Measurements from ENCODE around the gene KRT8.
"Not testable (repeated sequence)": the region's sequence is repeated elsewhere in the genome, so short reads cannot be mapped to it uniquely, and the experiment has no call there.

Gene KRT8

DNA sequence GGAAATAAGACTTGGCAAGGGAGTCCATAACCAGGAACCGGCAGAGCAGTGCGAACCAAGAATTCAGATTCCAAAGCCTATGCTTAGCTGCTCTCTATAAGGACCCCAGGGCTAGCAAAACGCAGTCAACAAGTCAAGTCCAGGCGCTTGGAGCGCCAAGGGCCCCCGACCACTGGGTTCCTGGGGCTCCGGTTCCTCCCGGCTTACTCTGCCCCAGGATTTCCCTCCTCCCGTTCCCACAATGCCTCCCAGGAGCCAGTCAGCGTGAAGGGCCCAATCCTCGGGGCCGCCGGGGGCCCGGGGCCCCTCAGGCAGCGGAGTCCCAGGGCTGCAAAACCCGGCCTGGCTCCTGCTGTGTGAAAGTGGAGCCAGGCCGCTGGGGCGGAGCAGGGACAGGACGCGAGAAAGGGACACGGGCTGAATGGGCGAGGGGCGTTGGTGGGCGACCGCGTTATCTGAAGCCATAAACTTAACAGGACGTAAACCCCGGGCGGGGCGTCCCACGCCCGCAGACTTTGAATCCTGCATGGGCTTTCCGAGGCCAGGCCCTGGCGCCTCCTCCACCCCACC is 1.5 kb downstream of the KRT8 start:
- peak in 39 of 56 donors; percentile 2 to 62 (median 22) for DNase-seq

DNA sequence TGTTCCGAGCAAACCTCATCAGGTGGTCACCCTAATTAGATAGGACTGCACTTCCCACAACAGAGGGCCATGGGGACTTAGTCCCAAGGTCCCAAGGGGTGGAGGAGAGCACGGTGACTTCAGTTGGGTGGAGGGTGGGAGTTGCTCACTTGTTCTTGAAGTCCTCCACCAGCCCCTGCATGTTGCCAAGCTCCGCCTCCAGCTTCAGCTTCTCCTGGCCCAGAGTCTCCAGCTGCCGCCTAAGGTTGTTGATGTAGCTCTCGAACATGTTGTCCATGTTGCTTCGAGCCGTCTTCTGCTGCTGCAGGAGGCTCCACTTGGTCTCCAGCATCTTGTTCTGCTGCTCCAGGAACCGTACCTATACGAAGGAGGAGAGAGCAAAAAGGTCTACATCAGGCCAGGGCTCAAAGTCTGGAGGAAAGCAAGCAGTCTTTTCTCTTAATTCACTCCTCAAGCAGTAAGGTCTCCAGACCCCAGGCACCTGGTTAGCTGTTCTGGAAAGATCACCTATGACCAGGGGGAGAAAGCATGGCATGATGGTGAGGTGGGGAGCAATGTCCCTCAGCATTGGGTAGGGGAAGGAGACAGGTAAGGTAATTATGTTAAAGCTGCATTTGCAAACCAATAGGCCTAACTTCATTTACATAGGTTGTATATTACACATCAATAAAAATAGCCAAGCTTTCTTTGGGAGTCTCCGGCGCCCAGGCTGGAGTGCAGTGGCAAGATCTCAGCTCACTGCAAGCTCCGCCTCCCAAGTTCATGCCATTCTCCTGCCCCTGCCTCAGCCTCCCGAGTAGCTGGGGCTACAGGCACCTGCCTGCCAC is 2.9 kb downstream of the KRT8 start:
- DNase-seq = no peak

DNA sequence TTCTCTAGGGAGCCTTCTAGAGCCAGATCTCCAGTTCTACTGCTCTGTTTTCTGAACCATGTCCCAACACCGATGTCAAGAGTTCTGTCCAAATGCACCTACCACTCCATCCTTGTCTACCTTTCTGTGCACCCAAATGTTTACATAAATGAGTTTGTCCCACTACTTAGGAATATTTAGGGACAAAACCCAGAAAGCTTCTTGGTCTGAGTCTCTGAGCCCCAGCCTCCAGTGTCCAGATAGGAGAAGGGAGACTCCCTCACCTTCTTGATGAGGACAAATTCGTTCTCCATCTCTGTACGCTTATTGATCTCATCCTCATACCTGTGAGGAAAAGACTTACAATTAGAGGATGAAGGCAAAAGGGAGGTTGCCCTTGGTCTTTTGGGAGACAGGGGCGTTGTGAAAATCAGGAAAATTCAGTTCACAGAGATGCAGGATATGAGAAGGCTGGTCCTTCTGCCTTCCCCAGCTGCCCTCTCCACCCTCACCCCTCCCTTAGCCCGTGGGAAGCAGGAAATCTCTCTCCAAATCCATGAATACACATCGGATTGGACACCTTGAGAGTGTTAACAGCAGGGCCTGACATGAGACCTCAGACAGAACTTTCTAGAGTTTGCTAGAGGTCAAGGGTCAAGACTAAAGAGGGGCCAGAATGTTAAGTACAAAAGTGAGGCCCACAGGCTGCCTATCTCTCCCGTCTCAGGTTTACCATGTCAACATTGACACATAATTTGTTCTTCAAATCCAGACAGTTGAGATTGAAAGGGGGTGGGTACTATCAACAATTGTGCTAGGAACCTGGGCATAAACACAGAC is 3.8 kb downstream of the KRT8 start:
- DNase-seq = no peak

DNA sequence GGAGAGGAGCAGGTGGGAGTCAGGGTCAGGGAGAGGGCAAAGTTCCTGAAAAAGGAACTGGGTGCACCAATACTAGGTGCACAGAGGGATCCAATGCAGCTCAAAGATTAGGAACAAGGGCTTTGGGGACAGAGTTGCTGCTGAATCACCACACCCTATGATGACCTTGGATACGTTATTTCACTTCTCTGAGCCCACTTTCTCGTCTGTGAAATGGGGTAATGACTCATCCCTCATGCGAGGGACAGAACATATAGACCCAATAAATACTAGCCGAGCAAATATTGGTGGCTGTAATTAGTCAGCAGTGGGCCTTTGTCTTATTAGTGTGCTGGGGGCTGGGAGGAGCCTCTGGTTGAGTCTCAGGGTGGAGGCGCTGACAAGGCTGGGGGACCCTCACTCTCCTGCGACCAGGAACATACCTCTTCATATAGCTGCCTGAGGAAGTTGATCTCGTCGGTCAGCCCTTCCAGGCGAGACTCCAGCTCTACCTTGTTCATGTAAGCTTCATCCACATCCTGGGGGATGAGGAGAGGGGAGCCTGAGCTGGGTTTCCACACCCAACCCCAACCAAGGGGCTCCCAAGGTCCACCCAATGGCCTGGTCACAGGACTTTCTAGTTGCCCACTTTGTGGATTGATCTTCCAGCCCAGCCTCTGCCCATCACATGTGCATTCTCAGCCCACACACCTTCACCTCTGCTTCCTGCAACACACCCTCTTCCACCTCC is 4.5 kb downstream of the KRT8 start:
- DNase-seq = no peak

DNA sequence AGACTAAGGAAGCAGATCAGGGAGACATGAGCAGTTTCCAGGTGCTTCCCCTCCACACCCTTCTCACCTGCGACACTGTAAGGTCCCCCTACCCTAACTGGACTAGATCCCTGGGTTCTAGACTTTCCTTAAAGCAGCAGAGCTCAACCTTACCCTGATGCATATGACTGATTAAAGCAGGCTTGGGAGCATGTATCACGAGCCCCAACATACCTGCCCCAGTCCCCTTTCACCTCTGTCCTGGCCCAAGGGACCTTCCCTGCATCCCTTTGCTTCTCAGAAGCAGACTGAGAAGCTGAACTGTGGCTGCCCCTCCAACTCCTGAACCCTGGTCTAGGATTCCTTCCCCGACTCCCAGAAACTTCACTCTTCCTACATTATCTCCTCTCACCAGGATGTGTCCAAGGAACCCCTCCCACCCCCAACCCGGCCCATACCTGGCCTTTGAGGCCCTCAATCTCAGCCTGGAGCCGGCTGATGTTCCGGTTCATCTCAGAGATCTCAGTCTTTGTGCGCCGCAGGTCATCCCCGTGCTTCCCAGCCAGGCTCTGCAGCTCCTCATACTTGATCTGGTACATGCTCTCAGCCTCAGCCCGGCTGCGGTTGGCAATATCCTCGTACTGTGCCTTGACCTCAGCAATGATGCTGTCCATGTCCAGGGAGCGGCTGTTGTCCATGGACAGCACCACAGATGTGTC is 5.4 kb downstream of the KRT8 start:
- DNase-seq = no peak

DNA sequence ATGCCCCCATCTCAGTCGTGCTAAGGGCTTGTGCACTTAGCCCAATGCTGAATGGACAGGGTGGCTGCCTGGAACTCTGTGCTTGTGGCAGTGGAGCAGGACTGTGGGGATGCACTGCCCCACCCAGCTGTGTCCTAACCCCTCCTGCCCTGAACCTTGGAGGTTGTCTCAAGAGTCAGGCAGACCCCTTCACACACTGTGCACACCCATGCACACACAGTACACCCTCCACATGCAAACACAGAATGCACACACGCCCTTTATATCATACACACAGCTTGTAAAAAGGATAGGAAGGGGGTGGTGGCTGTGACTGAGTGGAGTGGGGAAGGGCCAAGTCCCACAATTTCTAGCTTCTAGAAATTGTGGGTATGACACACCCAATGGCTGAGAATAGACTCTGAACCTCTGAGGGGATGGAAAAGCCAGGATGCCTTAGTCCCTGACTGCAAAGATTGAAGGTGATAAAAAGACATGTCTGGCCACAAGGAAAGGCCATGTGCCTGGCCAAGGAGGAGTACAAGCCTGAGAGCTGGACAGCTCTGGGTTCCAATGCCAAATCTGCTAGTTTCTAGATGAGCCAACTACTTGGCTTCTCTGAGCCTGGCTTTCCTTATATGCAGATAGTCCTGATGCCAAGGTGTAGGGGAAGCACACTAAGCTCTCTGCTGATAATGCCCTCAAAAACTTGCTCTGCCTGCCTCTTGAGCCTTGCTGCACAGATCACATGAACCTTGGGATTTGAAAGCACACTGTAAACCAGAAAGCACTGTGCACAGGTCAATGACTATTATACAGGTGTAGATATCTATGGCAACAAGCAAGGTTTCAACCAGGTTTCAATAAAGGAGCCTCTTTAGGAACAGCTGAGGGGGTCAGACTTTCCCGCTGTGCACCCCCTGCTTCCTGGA is 8.4 kb downstream of the KRT8 start:
- no peak for DNase-seq

DNA sequence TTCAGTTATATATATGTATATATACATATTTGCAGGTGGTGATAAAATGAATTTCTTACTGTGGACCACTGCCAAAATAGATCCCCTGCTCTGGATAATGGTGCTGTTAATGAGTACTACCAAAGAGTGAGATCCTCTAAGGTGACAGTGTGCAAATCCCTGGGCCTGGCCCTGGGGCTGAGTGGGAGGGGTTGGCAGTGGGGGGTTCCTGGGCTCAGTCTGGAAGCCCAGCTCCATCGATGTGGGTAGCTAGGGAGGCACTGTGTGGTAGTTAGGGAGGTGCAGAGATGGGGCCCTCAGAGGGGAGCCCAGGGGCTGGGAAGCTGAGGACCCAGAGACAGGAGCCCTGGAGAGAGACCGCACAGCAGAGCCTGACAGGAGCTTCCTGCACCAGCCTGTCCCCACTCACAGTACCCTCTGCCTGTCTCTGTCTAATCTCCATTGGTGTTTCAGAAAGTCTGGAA is 9.1 kb downstream of the KRT8 start:
- no peak for DNase-seq

DNA sequence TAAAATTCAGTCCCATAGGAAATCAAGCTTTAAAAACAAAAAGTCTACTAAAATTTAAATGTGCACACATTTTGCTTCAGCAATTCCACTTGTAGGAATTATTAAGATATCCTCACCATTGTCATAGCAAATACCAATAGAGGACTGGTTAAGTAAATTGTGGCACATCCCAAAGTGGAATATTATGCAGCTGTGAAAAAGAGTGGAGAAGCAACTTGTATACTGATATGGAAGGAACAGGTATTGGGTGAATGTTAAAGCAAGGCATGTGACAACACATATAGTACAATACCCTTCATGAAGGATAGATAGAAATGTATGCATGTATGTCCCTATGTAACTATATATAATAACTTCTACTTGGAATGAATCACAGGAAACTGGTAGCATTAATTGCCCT is 11.9 kb downstream of the KRT8 start:
- DNase-seq = no peak

DNA sequence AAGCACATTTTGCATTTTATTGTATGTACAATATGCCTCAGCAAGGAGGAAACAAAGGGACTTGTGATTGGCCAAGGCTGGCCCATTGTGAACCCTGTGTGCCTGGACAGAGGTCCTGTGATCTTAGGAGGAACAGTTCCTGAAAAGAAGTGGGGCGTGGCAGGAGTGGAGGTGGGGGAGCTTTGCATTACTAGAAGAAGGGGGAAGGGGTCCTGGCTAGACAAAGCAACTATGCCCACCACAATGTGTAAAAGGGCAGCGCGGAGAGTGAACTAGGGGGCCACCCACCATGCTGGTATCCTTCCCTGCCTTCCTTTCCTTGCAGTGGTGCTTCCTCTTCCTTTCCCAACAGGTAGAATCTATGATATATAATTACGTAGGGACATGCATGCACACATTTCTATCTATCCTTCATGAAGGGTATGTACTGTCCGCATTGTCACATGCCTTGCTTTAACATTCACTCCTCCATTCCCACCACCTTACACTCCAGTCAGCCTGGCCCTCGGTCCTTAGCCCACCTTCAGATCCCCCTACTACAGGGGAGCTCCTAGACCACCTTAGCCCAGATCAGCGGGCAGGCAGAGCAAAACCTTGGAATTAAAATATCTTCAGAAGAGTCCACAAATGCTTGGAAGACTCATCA is 12.5 kb downstream of the KRT8 start:
- no peak for DNase-seq

DNA sequence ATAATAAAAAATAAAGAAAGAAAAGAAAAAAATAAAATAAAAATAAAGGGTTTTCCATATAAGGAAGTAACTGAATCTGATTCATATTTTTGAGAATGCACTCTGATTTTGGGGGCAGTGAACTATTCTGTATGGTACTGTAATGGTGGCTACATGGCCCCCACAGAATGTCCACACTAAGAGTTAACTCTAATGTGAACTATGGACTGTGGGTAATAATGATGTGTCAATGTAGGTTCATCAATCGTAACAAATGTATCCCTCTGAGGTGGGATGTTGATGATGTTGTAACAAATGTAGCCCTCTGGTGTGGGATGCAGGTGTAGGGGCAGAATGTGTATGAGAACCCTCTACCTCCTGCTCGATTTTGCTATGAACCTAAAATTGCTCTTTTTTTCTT is 13.8 kb downstream of the KRT8 start:
- DNase-seq = no peak

DNA sequence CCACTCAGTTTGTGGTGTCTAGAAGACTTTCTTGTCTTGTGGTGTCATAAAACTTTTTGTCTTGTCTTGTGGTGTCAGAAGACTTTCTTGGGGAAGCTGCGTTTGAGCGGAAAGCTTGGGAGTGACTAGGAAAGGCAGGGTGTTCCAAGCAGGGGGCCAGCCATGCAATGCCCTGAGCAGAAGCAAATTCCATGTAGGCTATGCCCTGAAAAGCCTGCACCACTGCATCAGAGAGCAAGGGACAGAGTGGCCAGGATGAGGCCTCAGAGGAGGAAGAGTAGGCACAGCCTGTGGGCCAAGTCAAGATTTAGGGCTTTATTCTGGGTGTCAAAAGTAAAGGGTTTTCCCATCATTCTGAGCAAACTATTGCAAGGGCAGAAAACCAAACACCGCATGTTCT is 14.5 kb downstream of the KRT8 start:
- no peak for DNase-seq

DNA sequence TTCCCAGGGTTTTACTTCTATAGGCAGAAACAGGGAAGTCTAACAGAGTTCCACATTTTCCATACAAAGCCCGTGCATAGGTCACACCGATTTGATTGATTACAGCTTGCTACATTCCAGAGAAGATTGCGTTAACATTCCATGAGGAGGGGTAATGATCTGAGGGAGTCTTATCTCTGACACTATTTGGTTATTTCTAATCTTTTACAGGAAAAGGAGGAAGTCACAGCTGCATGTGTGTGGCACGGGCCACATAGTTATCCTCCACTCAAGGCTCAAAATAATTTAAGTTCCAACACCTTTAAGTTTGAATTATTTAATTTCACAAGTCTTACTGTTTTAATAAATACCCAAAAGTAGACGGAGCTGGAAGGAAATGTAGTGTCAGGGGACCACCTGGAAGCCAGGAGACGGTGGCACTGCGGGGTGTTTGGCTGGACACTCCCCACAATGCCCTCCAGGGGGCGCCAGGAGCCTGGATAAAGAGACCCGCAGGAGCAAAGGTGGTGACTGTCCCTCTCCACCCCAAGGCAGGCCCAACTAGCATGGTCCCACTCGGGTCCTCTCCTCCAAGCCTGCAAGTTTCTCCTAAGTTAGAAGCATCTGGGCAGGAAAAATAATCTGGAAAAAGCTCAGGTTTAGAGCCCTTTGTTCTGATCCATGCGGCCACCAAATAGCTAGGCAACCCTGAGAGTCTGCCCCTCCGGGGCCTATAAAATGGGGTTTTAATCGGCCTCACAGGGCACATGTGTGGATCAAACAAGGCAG is 20.2 kb downstream of the KRT8 start:
- DNase-seq = peak in 34 of 56 donors; percentile 11 to 76 (median 35)

DNA sequence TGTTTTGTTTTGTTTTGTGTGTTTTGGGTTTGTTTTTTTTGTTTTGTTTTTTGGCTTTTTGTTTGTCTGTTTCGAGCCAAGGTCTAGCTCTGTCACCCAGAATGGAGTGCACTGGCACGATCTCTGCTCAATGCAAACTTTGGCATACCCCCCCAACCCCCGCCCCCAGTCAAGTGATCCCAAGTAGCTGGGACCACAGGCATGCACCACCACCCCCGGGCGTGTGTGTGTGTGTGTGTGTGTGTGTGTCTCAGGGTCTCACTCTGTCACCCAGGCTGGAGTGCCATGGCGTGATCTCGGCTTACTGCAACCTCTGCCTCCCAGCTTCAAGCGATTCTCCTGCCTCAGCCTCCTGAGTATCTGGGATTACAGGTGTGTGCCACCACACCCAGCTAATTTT is 24.4 kb downstream of the KRT8 start:
- DNase-seq = not testable (repeated sequence)

DNA sequence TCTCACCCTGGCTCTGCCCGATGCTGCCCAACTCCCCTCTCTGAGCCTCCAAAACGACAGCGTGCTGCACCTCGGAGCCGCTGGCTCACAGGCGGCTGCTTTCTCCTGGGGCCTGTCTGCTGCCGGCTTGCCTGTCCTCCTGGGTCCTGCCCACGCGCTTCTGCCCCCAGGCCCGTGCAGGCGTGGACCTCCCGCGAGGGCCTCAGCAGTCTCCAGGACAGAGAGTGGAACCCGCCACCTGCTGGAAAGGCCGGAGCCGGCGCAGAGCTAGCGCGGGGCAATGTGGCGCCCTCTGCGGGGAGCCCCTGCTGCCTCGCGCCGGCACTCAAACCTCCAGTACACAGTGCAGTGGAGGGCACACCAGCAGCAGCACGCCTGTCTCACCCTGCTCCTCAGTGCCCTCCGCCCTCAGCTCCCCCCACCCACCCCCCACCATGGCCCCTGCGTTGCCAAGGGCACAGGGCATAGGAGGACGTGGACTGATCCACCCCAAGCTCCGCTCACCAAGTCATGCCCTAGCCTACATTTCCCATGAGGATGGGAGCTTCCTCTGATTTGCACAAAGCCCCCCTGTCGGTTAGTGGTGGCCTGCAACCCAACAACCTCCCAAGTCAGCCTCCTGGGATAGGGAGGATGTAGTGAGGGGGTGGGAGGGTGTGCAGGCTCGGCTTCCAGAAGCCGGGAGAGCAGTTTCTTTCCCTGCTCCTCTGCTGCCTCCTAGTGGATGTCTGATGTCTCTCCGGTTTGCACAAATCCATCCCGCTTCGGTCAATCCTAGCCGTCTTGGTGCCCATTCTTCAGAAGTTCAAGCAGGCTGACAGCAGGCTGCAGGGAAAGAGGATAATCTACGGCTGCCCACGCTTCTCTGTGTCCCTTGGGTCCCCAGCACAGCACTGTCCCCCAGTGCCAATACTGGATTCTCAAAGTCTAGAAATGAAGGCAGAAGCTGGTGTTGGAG is 25.2 kb downstream of the KRT8 start:
- peak in 49 of 56 donors; percentile 30 to 84 (median 59) for DNase-seq

DNA sequence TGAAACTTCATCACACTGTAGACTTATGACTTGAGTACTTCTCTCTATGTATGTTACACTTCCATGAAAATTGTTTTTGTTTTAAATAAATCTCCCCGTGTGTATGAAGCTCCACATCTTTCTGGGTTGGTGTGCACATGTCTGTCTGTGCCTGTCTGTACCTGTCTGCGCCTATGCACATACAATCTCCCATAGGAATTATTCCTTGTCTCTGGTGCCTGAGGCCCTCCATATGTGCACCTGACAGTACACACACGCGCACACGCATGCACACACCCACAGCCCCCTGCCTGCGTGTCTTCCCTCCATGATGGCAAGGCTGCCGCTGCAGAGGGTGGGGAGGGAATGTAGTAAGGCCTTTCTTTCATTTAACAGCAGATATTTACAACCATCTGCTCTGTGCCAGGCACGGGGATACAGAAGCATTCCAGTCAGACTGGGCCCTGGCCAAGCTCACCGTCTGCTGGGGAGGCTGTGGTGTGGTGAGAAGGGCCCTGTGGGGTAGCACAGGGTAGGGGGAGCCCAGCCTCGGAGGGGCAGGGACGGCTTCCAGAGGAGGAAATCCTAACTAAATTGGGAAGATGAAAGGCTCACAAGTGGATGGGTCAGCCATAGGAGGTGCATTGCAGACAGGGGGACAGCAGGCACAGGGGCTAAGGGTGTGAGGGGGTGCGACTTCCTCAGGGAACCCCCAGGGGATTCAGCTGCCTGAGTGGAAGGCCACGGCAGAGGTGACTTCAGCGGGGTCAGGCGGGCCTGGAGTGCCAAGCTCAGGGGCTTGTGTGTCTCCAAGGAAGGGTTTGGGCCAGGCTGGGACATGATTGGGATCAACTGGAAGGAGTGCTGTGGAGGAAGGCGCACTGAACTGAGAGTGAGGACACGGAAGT is 26.1 kb downstream of the KRT8 start:
- no peak for DNase-seq

DNA sequence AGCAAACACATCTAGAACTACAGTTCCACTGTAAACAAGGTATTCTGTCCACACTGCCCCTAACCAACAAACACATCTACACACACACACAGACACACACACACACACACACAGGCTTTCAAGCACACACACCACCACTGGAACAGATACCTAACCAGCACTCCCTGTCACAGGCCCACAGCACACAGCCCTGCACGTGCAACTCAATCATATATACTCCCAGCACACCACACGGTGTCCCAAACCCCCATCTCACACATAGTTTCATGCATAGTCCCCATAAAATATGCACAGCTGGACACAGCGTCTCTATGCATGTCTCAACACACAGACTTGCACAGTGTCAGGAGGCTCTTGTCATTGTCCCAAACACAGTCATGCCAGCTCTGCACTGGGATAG is 27.6 kb downstream of the KRT8 start:
- DNase-seq = no peak
